Caki2 (cell line): ENCODE results near the gene JADE1. TPM values are rescaled to one million over a fixed set of nuclear protein-coding genes. Genes with fewer than 3 reads are reported as not detected.

Experiments used
- DNase-seq: peaks from one replicate; pipeline ENCODE4 v3.0.0-alpha.2; 2015; ENCODE audit warnings: low read depth
- in situ Hi-C: cut with HindIII; loops from 2 replicates; pipeline ENCODE4 v1.10.0; 2016; ENCODE audit warnings: low sequenced_read_pairs, low pct_unique_long_range_greater_than_20kb, mixed read lengths
- total RNA-seq: library from RNA; depleted of rRNA; stranded (reverse); fragments of >200 nt; shearing (Covaris generic); gene quantifications from 2 replicates; pipeline ENCODE4 v1.2.3, GENCODE V29; 2014; ENCODE audit warnings: low replicate concordance

JADE1 gene
- total RNA-seq, 1 experiment from 2014 or later: 25.2 TPM

GRCh38 chr4:128802680-128803628 is 6.5 kb upstream of the JADE1 start:
- DNase-seq: no peak
- in situ Hi-C loops: no loop called here

GRCh38 chr4:128803783-128804182 is 5.7 kb upstream of the JADE1 start:
- in situ Hi-C loops: no loop called here
- DNase-seq: no peak

GRCh38 chr4:128810331-128810870 is 901 bp downstream of the JADE1 start:
- in situ Hi-C loops: no loop called here
- DNase-seq: no peak

GRCh38 chr4:128810871-128811570 is 1.5 kb downstream of the JADE1 start:
- in situ Hi-C loops: no loop called here
- peak; percentile 96 for DNase-seq

GRCh38 chr4:128811571-128812441 is 2.3 kb downstream of the JADE1 start:
- DNase-seq: peak; percentile 94
- in situ Hi-C loops: no loop called here

- in situ Hi-C loops: no loop called here
Measured at GRCh38 chr4:128812442-128813235, 3.1 kb downstream of the JADE1 start.

GRCh38 chr4:128813965-128814364 is 4.5 kb downstream of the JADE1 start:
- in situ Hi-C loops: no loop called here
- DNase-seq: peak; percentile 42

More at GRCh38 chr4:128812442-128813235, 3.1 kb downstream of the JADE1 start:
- DNase-seq: no peak

- no peak for DNase-seq
- in situ Hi-C loops: no loop called here
Measured at GRCh38 chr4:128818442-128818841, 8.9 kb downstream of the JADE1 start.

- no peak for DNase-seq
- in situ Hi-C loops: no loop called here
Measured at GRCh38 chr4:128819082-128819742, 9.7 kb downstream of the JADE1 start.

GRCh38 chr4:128820671-128821070 is 11.2 kb downstream of the JADE1 start:
- no peak for DNase-seq
- in situ Hi-C loops: no loop called here

- no peak for DNase-seq
- in situ Hi-C loops: no loop called here
Measured at GRCh38 chr4:128821151-128821550, 11.7 kb downstream of the JADE1 start.

- DNase-seq: peak; percentile 59
- in situ Hi-C loops: no loop called here
Measured at GRCh38 chr4:128823025-128823661, 13.6 kb downstream of the JADE1 start.

- in situ Hi-C loops: no loop called here
- DNase-seq: peak; percentile 75
Measured at GRCh38 chr4:128825226-128825625, 15.7 kb downstream of the JADE1 start.

GRCh38 chr4:128827296-128827695 is 17.8 kb downstream of the JADE1 start:
- DNase-seq: no peak
- in situ Hi-C loops: no loop called here

- in situ Hi-C loops: no loop called here
- no peak for DNase-seq
Measured at GRCh38 chr4:128830906-128831503, 21.5 kb downstream of the JADE1 start.

- DNase-seq: peak; percentile 71
- in situ Hi-C loops: no loop called here
Measured at GRCh38 chr4:128831531-128832242, 22.2 kb downstream of the JADE1 start.
